ENCODE results near the gene MRGPRX1. TPM values are rescaled to one million over a fixed set of nuclear protein-coding genes. Genes with fewer than 3 reads are reported as not detected.

The MRGPRX1 gene
- not detected in 5 replicates for total RNA-seq (2022; extraction: Qiagen RNA extraction)

GRCh38 chr11:18939314-18939713 lies at the start of gene MRGPRX1:
MRGPRX1 (minus strand) TSS chr11:18939414; CDS start chr11:18934784, 4,630 bp downstream.

Other genes with a start within 250 kb of the MRGPRX1 start
- 0.22 to 0.45 TPM (median 0.28 TPM) in 5 replicates for gene TMEM86A, start 240.6 kb downstream of the MRGPRX1 start, total RNA-seq (2022; extraction: Qiagen RNA extraction)
- 0.02 TPM in 1 of 5 replicates, not detected in the others for gene IGSF22, start 213.2 kb downstream of the MRGPRX1 start, total RNA-seq (2022; extraction: Qiagen RNA extraction)
- gene PTPN5, start 147.6 kb downstream of the MRGPRX1 start, total RNA-seq (2022; extraction: Qiagen RNA extraction), result 0.02 TPM in 1 of 5 replicates, not detected in the others
- gene MRGPRX2, start 121.3 kb upstream of the MRGPRX1 start, total RNA-seq (2022; extraction: Qiagen RNA extraction), result not detected in 5 replicates
- 13.9 to 19.4 TPM (median 16.4 TPM) in 5 replicates for gene ZDHHC13, start 177.8 kb upstream of the MRGPRX1 start, total RNA-seq (2022; extraction: Qiagen RNA extraction)